Omental fat pad (tissue), 4 donors: ENCODE data around the gene ACAT2. TPM values are rescaled to one million over a fixed set of nuclear protein-coding genes. Genes with fewer than 3 reads are reported as not detected.
A peak's percentile ranks its signal among the peaks of the same experiment; 100 is the strongest.

Experiments used
- ATAC-seq: fragments of 150-250 bp; one replicate; pipeline ENCODE4 v1.9.1; 2016; ENCODE audit warnings: mild to moderate bottlenecking, moderate library complexity; ENCODE audit not compliant: low FRiP score
- DNase-seq: peaks from one replicate; pipeline ENCODE4 v3.0.0-alpha.2; 2019; ENCODE audit warnings: low spot score
- total RNA-seq, 4 donors: library from RNA; depleted of rRNA; stranded (reverse); fragments of >200 nt; gene quantifications; one replicate each; pipeline ENCODE4 v1.1.0, GENCODE V29; 2016
- TF ChIP-seq, protein P1 (sequence below), 3 donors: fragments of 450-650 bp; IDR thresholded peaks; one replicate each; pipeline ENCODE4 v1.5.1; 2016 to 2017; ENCODE audit warnings: antibody characterized with exemption in 3 of 3, mild to moderate bottlenecking in 3 of 3, moderate library complexity in 2 of 3

The ACAT2 gene
- total RNA-seq, 4 donors from 2014 or later = 4.6 to 15.1 (median 6.5) TPM

DNA sequence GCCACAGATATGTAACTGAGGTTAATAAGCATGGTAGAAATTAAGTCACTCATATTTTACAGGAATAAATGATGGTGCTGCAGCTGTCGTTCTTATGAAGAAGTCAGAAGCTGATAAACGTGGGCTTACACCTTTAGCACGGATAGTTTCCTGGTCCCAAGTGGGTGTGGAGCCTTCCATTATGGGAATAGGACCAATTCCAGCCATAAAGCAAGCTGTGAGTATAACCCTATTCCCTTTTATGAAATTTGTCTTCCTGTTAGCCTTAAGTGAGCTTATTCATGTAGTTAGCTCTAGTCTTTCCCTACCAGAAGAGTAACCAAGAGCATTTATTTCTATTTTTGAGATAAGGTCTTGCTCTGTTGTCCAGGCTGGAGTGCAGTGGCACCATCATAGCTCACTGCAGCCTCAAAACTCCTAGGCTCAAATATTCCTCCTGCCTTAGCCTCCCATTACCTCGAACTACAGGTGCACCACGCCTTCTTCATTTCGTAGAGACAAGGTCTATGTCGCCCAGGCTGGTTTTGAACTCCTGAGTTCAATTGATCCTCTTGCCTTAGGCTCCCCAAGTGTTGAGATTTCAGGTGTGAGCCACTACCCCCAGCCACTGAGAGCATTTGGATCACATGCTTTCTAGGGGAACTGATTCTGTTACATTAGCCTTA is 15.5 kb downstream of the ACAT2 start:
- no peak for DNase-seq
- ATAC-seq = no peak
- TF ChIP-seq, protein P1, sequence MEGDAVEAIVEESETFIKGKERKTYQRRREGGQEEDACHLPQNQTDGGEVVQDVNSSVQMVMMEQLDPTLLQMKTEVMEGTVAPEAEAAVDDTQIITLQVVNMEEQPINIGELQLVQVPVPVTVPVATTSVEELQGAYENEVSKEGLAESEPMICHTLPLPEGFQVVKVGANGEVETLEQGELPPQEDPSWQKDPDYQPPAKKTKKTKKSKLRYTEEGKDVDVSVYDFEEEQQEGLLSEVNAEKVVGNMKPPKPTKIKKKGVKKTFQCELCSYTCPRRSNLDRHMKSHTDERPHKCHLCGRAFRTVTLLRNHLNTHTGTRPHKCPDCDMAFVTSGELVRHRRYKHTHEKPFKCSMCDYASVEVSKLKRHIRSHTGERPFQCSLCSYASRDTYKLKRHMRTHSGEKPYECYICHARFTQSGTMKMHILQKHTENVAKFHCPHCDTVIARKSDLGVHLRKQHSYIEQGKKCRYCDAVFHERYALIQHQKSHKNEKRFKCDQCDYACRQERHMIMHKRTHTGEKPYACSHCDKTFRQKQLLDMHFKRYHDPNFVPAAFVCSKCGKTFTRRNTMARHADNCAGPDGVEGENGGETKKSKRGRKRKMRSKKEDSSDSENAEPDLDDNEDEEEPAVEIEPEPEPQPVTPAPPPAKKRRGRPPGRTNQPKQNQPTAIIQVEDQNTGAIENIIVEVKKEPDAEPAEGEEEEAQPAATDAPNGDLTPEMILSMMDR (IDR thresholded peaks at IDR 0.05) = no peak

- TF ChIP-seq, protein P1 (IDR thresholded peaks at IDR 0.05) = no peak
- no peak for DNase-seq
- no peak for ATAC-seq
Measured at GRCh38 chr6:159778131-159778530, 16.3 kb downstream of the ACAT2 start.

DNA sequence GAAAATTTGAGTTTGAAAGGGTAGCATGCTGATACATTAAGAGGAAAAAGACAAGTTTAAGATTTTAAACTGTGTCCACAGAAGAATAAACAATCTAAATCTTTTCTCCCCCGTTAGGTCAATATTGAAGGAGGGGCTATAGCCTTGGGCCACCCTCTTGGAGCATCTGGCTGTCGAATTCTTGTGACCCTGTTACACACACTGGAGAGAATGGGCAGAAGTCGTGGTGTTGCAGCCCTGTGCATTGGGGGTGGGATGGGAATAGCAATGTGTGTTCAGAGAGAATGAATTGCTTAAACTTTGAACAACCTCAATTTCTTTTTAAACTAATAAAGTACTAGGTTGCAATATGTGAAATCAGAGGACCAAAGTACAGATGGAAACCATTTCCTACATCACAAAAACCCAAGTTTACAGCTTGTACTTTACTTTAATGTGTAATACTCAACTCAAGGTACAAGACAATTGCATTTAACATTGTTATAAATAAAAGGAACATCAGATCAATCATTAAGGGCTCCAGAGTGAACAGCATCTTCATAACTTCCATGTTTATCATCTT is 16.8 kb downstream of the ACAT2 start:
- TF ChIP-seq, protein P1 (IDR thresholded peaks at IDR 0.05) = no peak
- no peak for DNase-seq

DNA sequence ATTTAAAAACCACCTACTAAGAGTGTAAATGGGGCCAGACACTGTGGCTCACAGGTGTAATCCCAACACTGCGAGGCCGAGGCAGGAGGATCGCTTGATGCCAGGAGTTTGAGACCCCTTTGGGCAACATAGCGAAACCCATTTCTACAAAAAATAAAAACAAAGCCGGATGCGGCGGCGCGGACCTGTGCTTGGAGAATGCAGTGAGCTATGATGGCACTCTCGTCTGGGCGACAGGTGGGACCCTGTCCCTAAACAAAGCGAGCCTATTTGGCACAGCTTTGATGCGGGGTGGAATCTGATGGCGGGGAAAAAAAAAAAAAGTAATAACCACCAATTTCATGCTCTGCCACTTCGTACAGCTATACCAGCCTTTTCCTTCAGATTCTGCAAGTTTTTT is 26.4 kb downstream of the ACAT2 start:
- DNase-seq (no peak), ATAC-seq (no peak)
- TF ChIP-seq, protein P1 (IDR thresholded peaks at IDR 0.05) = no peak

More for the DNA sequence above, 16.8 kb downstream of the ACAT2 start:
- ATAC-seq = no peak

DNA sequence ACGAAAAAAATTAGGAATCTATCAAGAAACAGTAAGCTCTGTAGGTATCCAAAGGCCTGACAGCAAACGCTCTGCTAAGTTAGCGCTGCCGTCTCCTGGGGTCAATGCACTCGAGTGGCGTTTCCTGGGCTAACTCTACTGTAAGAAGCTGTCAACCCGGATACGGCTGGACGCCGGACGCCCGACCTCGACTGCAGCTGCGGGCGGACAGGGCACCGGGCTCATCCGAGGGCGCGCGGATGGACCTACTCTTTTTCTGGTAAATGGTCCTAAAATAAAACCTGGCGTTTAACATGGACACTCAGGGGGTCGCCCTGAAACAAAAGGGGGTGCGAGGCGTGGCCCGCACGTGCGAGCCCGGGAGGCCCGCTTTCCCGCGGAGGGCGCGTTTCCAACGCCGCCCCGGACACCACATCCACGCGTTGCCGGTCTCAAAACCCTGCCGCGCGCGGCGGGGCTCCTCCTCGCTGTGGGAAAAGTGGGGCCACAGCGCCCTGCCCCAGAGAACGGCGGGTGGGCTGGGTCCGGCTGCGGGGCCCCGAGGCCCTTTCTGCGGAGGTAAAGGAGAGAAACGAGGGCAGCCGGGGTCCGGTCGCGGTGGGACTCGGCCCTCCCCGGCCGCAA is 27.0 kb downstream of the ACAT2 start:
- TF ChIP-seq, protein P1 (IDR thresholded peaks at IDR 0.05) = no peak
- ATAC-seq (no peak), DNase-seq (peak; percentile 32)

DNA sequence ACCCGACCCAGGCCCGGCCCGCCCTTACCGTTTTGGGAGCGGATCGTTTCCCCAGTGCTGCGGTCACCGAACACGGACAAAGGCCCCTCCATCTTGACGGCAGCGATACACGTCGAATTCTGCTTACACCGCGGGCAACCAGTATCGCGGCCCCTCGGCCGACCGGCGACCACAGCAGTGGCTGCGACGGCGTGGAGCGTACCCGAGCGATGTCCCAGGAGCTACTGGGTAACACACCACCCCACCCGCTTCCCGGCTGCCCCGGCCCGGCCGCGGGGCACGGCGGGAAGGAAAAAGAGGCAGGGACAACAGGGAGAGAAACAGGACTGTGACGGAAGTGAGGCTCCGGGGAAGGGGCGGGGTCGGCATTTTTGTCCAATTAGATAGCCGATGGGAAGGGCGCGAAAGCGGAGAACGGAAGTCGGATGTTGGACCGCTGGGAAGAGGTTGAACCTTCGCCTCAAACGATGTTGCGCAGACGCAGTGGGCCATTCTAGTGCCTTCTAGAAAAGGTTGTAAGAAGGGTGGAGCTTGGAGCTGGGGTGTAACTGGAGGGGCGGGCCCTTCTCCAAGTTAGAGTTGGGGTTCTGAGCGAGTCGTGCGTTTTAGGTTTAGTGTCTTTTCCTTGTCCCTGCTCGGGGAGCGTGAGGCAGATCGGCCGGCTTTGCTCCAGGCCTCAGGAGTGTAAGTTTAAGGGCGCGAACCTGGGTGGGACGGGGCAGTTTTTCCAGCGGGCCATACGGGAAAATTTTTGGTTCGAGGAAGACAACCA is 27.7 kb downstream of the ACAT2 start, which contains the start of gene TCP1:
Gene TCP1 (minus strand): TSS at position 226 of the 772 bp plus-strand sequence. CDS start 134 bp downstream, at position 92.
- TF ChIP-seq, protein P1 (IDR thresholded peaks at IDR 0.05) = no peak
- ATAC-seq = peak; percentile 92
- DNase-seq = peak; percentile 99
